Vagina (tissue), 2 donors: ENCODE results near the gene NKX6-2.

ENCODE experiments used
- POLR2A ChIP-seq, 2 donors: fragments of 450-650 bp; IDR thresholded peaks; one replicate each; pipeline ENCODE4 v1.6.1; 2017; ENCODE audit warnings: antibody characterized with exemption in 2 of 2, mild to moderate bottlenecking in 2 of 2, moderate library complexity in 2 of 2
- POLR2AphosphoS5 ChIP-seq, 2 donors: sonication (generic); formaldehyde crosslinking; IDR thresholded peaks; one replicate each; pipeline ENCODE4 v1.9.0; 2017; ENCODE audit warnings: antibody characterized with exemption in 2 of 2, mild to moderate bottlenecking in 2 of 2, low read depth in 1 of 2; ENCODE audit not compliant: insufficient read depth in 1 of 2
- TF ChIP-seq, protein P1 (sequence below), 3 experiments: fragments of 450-650 bp in 2 of 3; fragments of 200-600 bp in 1 of 3; sonication (generic) in 1 of 3; IDR thresholded peaks; one replicate each; pipeline ENCODE4 v1.5.1; 2017 to 2019; ENCODE audit warnings: antibody characterized with exemption in 3 of 3, mild to moderate bottlenecking in 2 of 3, moderate library complexity in 2 of 3

DNA sequence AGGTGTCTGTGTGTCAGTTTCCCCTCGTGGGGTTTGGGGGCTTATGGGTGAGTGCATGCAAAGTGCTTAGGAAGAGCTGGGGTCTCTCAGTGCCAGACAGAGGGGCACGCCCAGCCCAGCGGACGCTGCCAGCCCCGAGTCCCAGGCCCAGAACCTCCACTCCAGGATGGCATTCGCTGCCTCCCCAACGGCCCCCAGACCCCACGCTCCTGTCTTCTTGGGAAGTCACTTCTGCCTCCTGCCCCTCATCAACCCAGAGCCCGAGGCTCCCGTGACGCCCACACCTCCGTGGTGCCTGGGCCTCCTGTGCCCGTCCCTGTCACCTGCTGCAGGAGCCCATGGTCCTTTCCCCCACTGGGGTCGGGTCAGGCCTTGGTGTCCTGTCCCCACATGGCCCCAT, 35.0 kb downstream of the NKX6-2 start:
- TF ChIP-seq POLR2A (IDR thresholded peaks at IDR 0.05): no peak
- TF ChIP-seq, protein P1, sequence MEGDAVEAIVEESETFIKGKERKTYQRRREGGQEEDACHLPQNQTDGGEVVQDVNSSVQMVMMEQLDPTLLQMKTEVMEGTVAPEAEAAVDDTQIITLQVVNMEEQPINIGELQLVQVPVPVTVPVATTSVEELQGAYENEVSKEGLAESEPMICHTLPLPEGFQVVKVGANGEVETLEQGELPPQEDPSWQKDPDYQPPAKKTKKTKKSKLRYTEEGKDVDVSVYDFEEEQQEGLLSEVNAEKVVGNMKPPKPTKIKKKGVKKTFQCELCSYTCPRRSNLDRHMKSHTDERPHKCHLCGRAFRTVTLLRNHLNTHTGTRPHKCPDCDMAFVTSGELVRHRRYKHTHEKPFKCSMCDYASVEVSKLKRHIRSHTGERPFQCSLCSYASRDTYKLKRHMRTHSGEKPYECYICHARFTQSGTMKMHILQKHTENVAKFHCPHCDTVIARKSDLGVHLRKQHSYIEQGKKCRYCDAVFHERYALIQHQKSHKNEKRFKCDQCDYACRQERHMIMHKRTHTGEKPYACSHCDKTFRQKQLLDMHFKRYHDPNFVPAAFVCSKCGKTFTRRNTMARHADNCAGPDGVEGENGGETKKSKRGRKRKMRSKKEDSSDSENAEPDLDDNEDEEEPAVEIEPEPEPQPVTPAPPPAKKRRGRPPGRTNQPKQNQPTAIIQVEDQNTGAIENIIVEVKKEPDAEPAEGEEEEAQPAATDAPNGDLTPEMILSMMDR (IDR thresholded peaks at IDR 0.05): no peak
- TF ChIP-seq POLR2AphosphoS5 (IDR thresholded peaks at IDR 0.05; ENCODE audit: insufficient read depth in 1 of 2, low read depth in 1 of 2): no peak
